GM12801 (cell line): ENCODE measurements around the gene TMEM109.

Experiments used
- CTCF ChIP-seq: IDR thresholded peaks from one replicate; pipeline ENCODE4 v1.5.1; 2011; ENCODE audit warnings: control low read depth; ENCODE audit not compliant: insufficient read length; ENCODE audit errors: extremely low read depth

TMEM109 gene

GRCh38 chr11:60919956-60920355 lies 6.0 kb downstream of the TMEM109 start:
- no peak for TF ChIP-seq CTCF

- TF ChIP-seq CTCF = no peak
Measured at GRCh38 chr11:60921259-60921658, 7.3 kb downstream of the TMEM109 start.

- TF ChIP-seq CTCF = no peak
Measured at GRCh38 chr11:60921777-60922335, 7.9 kb downstream of the TMEM109 start.

GRCh38 chr11:60922906-60923305 lies 8.9 kb downstream of the TMEM109 start:
- TF ChIP-seq CTCF = no peak

GRCh38 chr11:60923326-60923725 lies 9.4 kb downstream of the TMEM109 start:
- no peak for TF ChIP-seq CTCF

- TF ChIP-seq CTCF = no peak
Measured at GRCh38 chr11:60923800-60924109, 9.8 kb downstream of the TMEM109 start.

GRCh38 chr11:60924110-60924905 lies 10.3 kb downstream of the TMEM109 start, which contains the start of gene TMEM132A:
Gene TMEM132A, plus strand, starts transcription at chr11:60924460. Its CDS starts 174 bp downstream, at chr11:60924634.
- no peak for TF ChIP-seq CTCF
